ENCODE measurements around the gene SKIDA1.

The SKIDA1 gene

GRCh38 chr10:21496343-21497176 lies 28.9 kb downstream of the SKIDA1 start:
- Histone ChIP-seq H3K36me3 (replicated peaks) (no peaks in the 10 kb centered on the region), H3K4me1 (peaks cover 5% of the 10 kb centered on the region), H3K4me3 (peak overlapping the region; percentile 72), H3K9me3 (no peaks in the 10 kb centered on the region), H3K27me3 (ENCODE audit: low read depth) (no peaks in the 10 kb centered on the region; the same call in 1 of the 2 replicates)
- DNase-seq (ENCODE audit: low spot score in 2 of 2), result peak; percentile 58 to 77
- in situ Hi-C loops (cut with MboI; ENCODE audit: low sequenced_read_pairs), result loop anchor here (25.0 kb wide), 2 partner anchors 409 to 466 kb away; no protein-coding TSS in a partner anchor

- peak; percentile 80 to 93 for DNase-seq (ENCODE audit: low spot score in 2 of 2)
- Histone ChIP-seq H3K4me3 (peak overlapping the region; percentile 72), H3K4me1 (peaks cover 5% of the 10 kb centered on the region), H3K27me3 (ENCODE audit: low read depth) (no peaks in the 10 kb centered on the region; the same call in 1 of the 2 replicates), H3K36me3 (replicated peaks) (no peaks in the 10 kb centered on the region), H3K9me3 (no peaks in the 10 kb centered on the region)
- in situ Hi-C loops (cut with MboI; ENCODE audit: low sequenced_read_pairs), result loop anchor here (25.0 kb wide), 2 partner anchors 409 to 466 kb away; no protein-coding TSS in a partner anchor
Observed at GRCh38 chr10:21495752-21496342, 29.6 kb downstream of the SKIDA1 start.

GRCh38 chr10:21495002-21495751 lies 30.3 kb downstream of the SKIDA1 start:
- Histone ChIP-seq H3K27me3 (ENCODE audit: low read depth) (no peaks in the 10 kb centered on the region; the same call in 1 of the 2 replicates), H3K4me3 (peak overlapping the region; percentile 72), H3K9me3 (no peaks in the 10 kb centered on the region), H3K36me3 (replicated peaks) (no peaks in the 10 kb centered on the region), H3K4me1 (peaks cover 5% of the 10 kb centered on the region)
- in situ Hi-C loops (cut with MboI; ENCODE audit: low sequenced_read_pairs), result loop anchor here (25.0 kb wide), 2 partner anchors 408 to 467 kb away; no protein-coding TSS in a partner anchor
- peak in 1 of 2 experiments; percentile 33 for DNase-seq (ENCODE audit: low spot score in 2 of 2)

GRCh38 chr10:21494191-21495001 lies 31.1 kb downstream of the SKIDA1 start:
- peaks cover 5% of the 10 kb centered on the region for H3K4me1 ChIP-seq
- H3K27me3 ChIP-seq (ENCODE audit: low read depth), result no peaks in the 10 kb centered on the region; the same call in 1 of the 2 replicates
- H3K9me3 ChIP-seq, result no peaks in the 10 kb centered on the region
- H3K4me3 ChIP-seq, result peak overlapping the region; percentile 72
- H3K36me3 ChIP-seq (replicated peaks), result no peaks in the 10 kb centered on the region
- in situ Hi-C loops (cut with MboI; ENCODE audit: low sequenced_read_pairs), result loop anchor here (25.0 kb wide), 2 partner anchors 407 to 468 kb away; no protein-coding TSS in a partner anchor
- peak in 1 of 2 experiments; percentile 66 for DNase-seq (ENCODE audit: low spot score in 2 of 2)

- in situ Hi-C loops (cut with MboI; ENCODE audit: low sequenced_read_pairs), result loop anchor here (25.0 kb wide), 2 partner anchors 406 to 469 kb away; no protein-coding TSS in a partner anchor
- Histone ChIP-seq H3K9me3 (no peaks in the 10 kb centered on the region), H3K27me3 (ENCODE audit: low read depth) (no peaks in the 10 kb centered on the region; the same call in 1 of the 2 replicates), H3K4me3 (no peak overlapping the region), H3K36me3 (replicated peaks) (no peaks in the 10 kb centered on the region), H3K4me1 (peaks cover 4% of the 10 kb centered on the region)
- DNase-seq (ENCODE audit: low spot score in 2 of 2), result no peak
Observed at GRCh38 chr10:21493784-21494183, 31.7 kb downstream of the SKIDA1 start.

GRCh38 chr10:21492421-21492820 lies 33.1 kb downstream of the SKIDA1 start:
- no peaks in the 10 kb centered on the region for H3K27me3 ChIP-seq (ENCODE audit: low read depth)
- H3K4me1 ChIP-seq, result no peaks in the 10 kb centered on the region; the same call in 1 of the 2 replicates
- DNase-seq (ENCODE audit: low spot score in 2 of 2), result no peak
- H3K9me3 ChIP-seq, result no peaks in the 10 kb centered on the region
- H3K4me3 ChIP-seq, result no peak overlapping the region
- in situ Hi-C loops (cut with MboI; ENCODE audit: low sequenced_read_pairs), result loop anchor here (25.0 kb wide), 2 partner anchors 405 to 470 kb away; no protein-coding TSS in a partner anchor
- H3K36me3 ChIP-seq (replicated peaks), result no peaks in the 10 kb centered on the region

GRCh38 chr10:21490711-21491105 lies 34.8 kb downstream of the SKIDA1 start:
- H3K4me3 ChIP-seq, result no peak overlapping the region
- no peak for DNase-seq (ENCODE audit: low spot score in 2 of 2)
- in situ Hi-C loops (cut with MboI; ENCODE audit: low sequenced_read_pairs), result loop anchor here (25.0 kb wide), 2 partner anchors 403 to 472 kb away; no protein-coding TSS in a partner anchor
- no peaks in the 10 kb centered on the region for H3K27me3 ChIP-seq (ENCODE audit: low read depth)
- H3K4me1 ChIP-seq, result no peaks in the 10 kb centered on the region; the same call in 1 of the 2 replicates
- H3K9me3 ChIP-seq, result no peaks in the 10 kb centered on the region
- H3K36me3 ChIP-seq (replicated peaks), result no peaks in the 10 kb centered on the region

GRCh38 chr10:21490028-21490710 lies 35.3 kb downstream of the SKIDA1 start:
- Histone ChIP-seq H3K4me1 (no peaks in the 10 kb centered on the region; the same call in 1 of the 2 replicates), H3K4me3 (no peak overlapping the region), H3K9me3 (no peaks in the 10 kb centered on the region), H3K36me3 (replicated peaks) (no peaks in the 10 kb centered on the region), H3K27me3 (ENCODE audit: low read depth) (no peaks in the 10 kb centered on the region)
- in situ Hi-C loops (cut with MboI; ENCODE audit: low sequenced_read_pairs), result loop anchor here (25.0 kb wide), 2 partner anchors 403 to 472 kb away; no protein-coding TSS in a partner anchor
- DNase-seq (ENCODE audit: low spot score in 2 of 2), result no peak

GRCh38 chr10:21488957-21489446 lies 36.5 kb downstream of the SKIDA1 start:
- in situ Hi-C loops (cut with MboI; ENCODE audit: low sequenced_read_pairs), result loop anchor here (10.0 to 25.0 kb wide), 3 partner anchors 214 to 473 kb away; no protein-coding TSS in a partner anchor
- no peak for DNase-seq (ENCODE audit: low spot score in 2 of 2)
- H3K4me1 ChIP-seq, result 0 out of 2 replicates have a peak, but pooled peaks cover 1% of the 10 kb centered on the region
- H3K27me3 ChIP-seq (ENCODE audit: low read depth), result no peaks in the 10 kb centered on the region
- H3K36me3 ChIP-seq (replicated peaks), result no peaks in the 10 kb centered on the region
- no peak overlapping the region for H3K4me3 ChIP-seq
- no peaks in the 10 kb centered on the region for H3K9me3 ChIP-seq

GRCh38 chr10:21488246-21488956 lies 37.1 kb downstream of the SKIDA1 start:
- no peak for DNase-seq (ENCODE audit: low spot score in 2 of 2)
- H3K4me1 ChIP-seq, result 0 out of 2 replicates have a peak, but pooled peaks cover 4% of the 10 kb centered on the region
- in situ Hi-C loops (cut with MboI; ENCODE audit: low sequenced_read_pairs), result loop anchor here (10.0 to 25.0 kb wide), 3 partner anchors 214 to 474 kb away; no protein-coding TSS in a partner anchor
- H3K36me3 ChIP-seq (replicated peaks), result no peaks in the 10 kb centered on the region
- H3K27me3 ChIP-seq (ENCODE audit: low read depth), result no peaks in the 10 kb centered on the region
- no peak overlapping the region for H3K4me3 ChIP-seq
- no peaks in the 10 kb centered on the region for H3K9me3 ChIP-seq

- in situ Hi-C loops (cut with MboI; ENCODE audit: low sequenced_read_pairs), result loop anchor here (10.0 to 25.0 kb wide), 3 partner anchors 213 to 475 kb away; no protein-coding TSS in a partner anchor
- Histone ChIP-seq H3K4me3 (no peak overlapping the region), H3K27me3 (ENCODE audit: low read depth) (no peaks in the 10 kb centered on the region), H3K9me3 (no peaks in the 10 kb centered on the region), H3K36me3 (replicated peaks) (no peaks in the 10 kb centered on the region), H3K4me1 (0 out of 2 replicates have a peak, but pooled peaks cover 4% of the 10 kb centered on the region)
- DNase-seq (ENCODE audit: low spot score in 2 of 2), result no peak
Observed at GRCh38 chr10:21487416-21488180, 37.9 kb downstream of the SKIDA1 start.

All from HAP-1 (cell line).